DMS153 (cell line): ENCODE data around the gene BHLHE41.
A peak's percentile ranks its signal among the peaks of the same experiment; 100 is the strongest.

Experiments used
- DNase-seq: peaks from one replicate; lab custom pipeline; 2025; lab: John Stamatoyannopoulos, UW

BHLHE41 gene

GRCh38 chr12:26134540-26134939 is 9.7 kb upstream of the BHLHE41 start:
- no peak for DNase-seq

- DNase-seq: no peak
These were observed 8.7 kb upstream of the BHLHE41 start for GRCh38 chr12:26133521-26133920.

- DNase-seq: no peak
These were observed 8.0 kb upstream of the BHLHE41 start for GRCh38 chr12:26132866-26133265.

- no peak for DNase-seq
These were observed 7.1 kb upstream of the BHLHE41 start for GRCh38 chr12:26131936-26132335.

GRCh38 chr12:26130728-26131127 is 5.9 kb upstream of the BHLHE41 start:
- no peak for DNase-seq

GRCh38 chr12:26128168-26128567 is 3.3 kb upstream of the BHLHE41 start:
- DNase-seq: no peak

- DNase-seq: no peak
These were observed 2.6 kb upstream of the BHLHE41 start for GRCh38 chr12:26127404-26127803.

- peak; percentile 66 for DNase-seq
These were observed 1.8 kb upstream of the BHLHE41 start for GRCh38 chr12:26126340-26127284.

GRCh38 chr12:26125400-26126339 is 833 bp upstream of the BHLHE41 start:
- DNase-seq: peak; percentile 66

GRCh38 chr12:26123482-26123980 is 1.3 kb downstream of the BHLHE41 start:
- DNase-seq: no peak

GRCh38 chr12:26122681-26123481 is 2.0 kb downstream of the BHLHE41 start:
- peak; percentile 14 for DNase-seq

GRCh38 chr12:26122061-26122680 is 2.7 kb downstream of the BHLHE41 start:
- DNase-seq: no peak

- no peak for DNase-seq
These were observed 3.3 kb downstream of the BHLHE41 start for GRCh38 chr12:26121323-26122060.

- no peak for DNase-seq
These were observed 4.1 kb downstream of the BHLHE41 start for GRCh38 chr12:26120561-26121274.

GRCh38 chr12:26119391-26119989 is 5.3 kb downstream of the BHLHE41 start:
- DNase-seq: peak; percentile 14

GRCh38 chr12:26118308-26118707 is 6.5 kb downstream of the BHLHE41 start:
- DNase-seq: no peak

GRCh38 chr12:26116829-26117715 is 7.8 kb downstream of the BHLHE41 start:
- DNase-seq: no peak

- DNase-seq: no peak
These were observed 10.0 kb downstream of the BHLHE41 start for GRCh38 chr12:26114720-26115401.
